Subcutaneous adipose tissue (tissue), 4 donors: ENCODE results near the gene TRIM9. TPM values are rescaled to one million over a fixed set of nuclear protein-coding genes. Genes with fewer than 3 reads are reported as not detected.

Experiments used
- CTCF ChIP-seq: fragments of 450-650 bp; IDR thresholded peaks from one replicate; pipeline ENCODE4 v1.5.1; 2016; ENCODE audit warnings: low read depth, mild to moderate bottlenecking, control low read depth, antibody characterized with exemption, moderate library complexity
- total RNA-seq, 4 donors: library from RNA; depleted of rRNA; stranded (reverse); fragments of >200 nt; gene quantifications; one replicate each; pipeline ENCODE4 v1.1.0, GENCODE V29; 2016

The TRIM9 gene
- total RNA-seq, 4 donors from 2014 or later: 0.33 to 6.3 (median 3.0) TPM

- TF ChIP-seq CTCF: no peak
These were observed 72.1 kb downstream of the TRIM9 start for GRCh38 chr14:51022769-51023168.

GRCh38 chr14:51020024-51020710 lies 74.7 kb downstream of the TRIM9 start:
- no peak for TF ChIP-seq CTCF

- no peak for TF ChIP-seq CTCF
These were observed 75.8 kb downstream of the TRIM9 start for GRCh38 chr14:51019089-51019488.

GRCh38 chr14:51018521-51018920 lies 76.4 kb downstream of the TRIM9 start:
- TF ChIP-seq CTCF: no peak

- no peak for TF ChIP-seq CTCF
These were observed 80.3 kb downstream of the TRIM9 start for GRCh38 chr14:51014625-51015024.

- TF ChIP-seq CTCF: no peak
These were observed 80.8 kb downstream of the TRIM9 start for GRCh38 chr14:51014086-51014485.

- TF ChIP-seq CTCF: no peak
These were observed 82.8 kb downstream of the TRIM9 start for GRCh38 chr14:51012055-51012454.
